Panc1 (cell line): ENCODE results near the gene BRINP2. TPM values are rescaled to one million over a fixed set of nuclear protein-coding genes. Genes with fewer than 3 reads are reported as not detected.

Experiments used
- ATAC-seq: fragments of 200-7000 bp; cut with Tn5 transposase; 2 replicates; pipeline ENCODE4 v1.9.1; 2020; ENCODE audit warnings: mild to moderate bottlenecking, moderate library complexity
- BruUV-seq: library from RNA; stranded (reverse); fragments of 400-500 nt; replicated peaks from 2 replicates; lab custom pipeline; 2021; lab: Mats Ljungman, UMichigan
- CTCF ChIA-PET: fragments of 300-600 bp; sonication (Branson Sonifier 250); formaldehyde crosslinking; loops from one replicate; lab custom pipeline; 2022; ENCODE audit warnings: antibody characterized with exemption; lab: Charles Lee
- POLR2A ChIA-PET: fragments of 300-600 bp; sonication (Branson Sonifier 250); formaldehyde crosslinking; loops from one replicate; lab custom pipeline; 2022; ENCODE audit warnings: antibody characterized with exemption; lab: Charles Lee
- DNase-seq: peaks from one replicate; pipeline ENCODE4 v3.0.0-alpha.2; 2010; ENCODE audit warnings: low read depth, low spot score
- H3K27ac ChIP-seq: 2 replicates; pipeline ENCODE4 v1.5.1; 2011; ENCODE audit warnings: mild to moderate bottlenecking, low read length, inconsistent platforms
- H3K27me3 ChIP-seq: fragments of 200-500 bp; sonication (Bioruptor generic); 2 replicates; pipeline ENCODE4 v1.6.0; 2014; ENCODE audit warnings: low read length, inconsistent platforms; ENCODE audit not compliant: control insufficient read depth, insufficient read depth
- H3K36me3 ChIP-seq: fragments of 200-500 bp; sonication (Bioruptor generic); 2 replicates; pipeline ENCODE4 v1.5.1; 2014; ENCODE audit warnings: inconsistent platforms, mild to moderate bottlenecking, low read length, moderate library complexity; ENCODE audit not compliant: control insufficient read depth, insufficient read depth
- H3K4me1 ChIP-seq: 2 replicates; pipeline ENCODE4 v1.5.1; 2011; ENCODE audit warnings: inconsistent platforms, mild to moderate bottlenecking, low read length, moderate library complexity; ENCODE audit not compliant: control insufficient read depth, insufficient read depth
- H3K4me3 ChIP-seq, 2 experiments: 2 replicates each; pipeline ENCODE4 v1.5.1; 2011 to 2012; ENCODE audit warnings: low read depth in 2 of 2, low read length in 2 of 2, mild to moderate bottlenecking in 2 of 2, inconsistent platforms in 1 of 2, moderate library complexity in 1 of 2
- H3K9me3 ChIP-seq: fragments of 200-500 bp; sonication (Bioruptor generic); 2 replicates; pipeline ENCODE4 v1.5.1; 2014; ENCODE audit warnings: low read depth, mild to moderate bottlenecking, inconsistent platforms, low read length, moderate library complexity; ENCODE audit not compliant: control insufficient read depth, insufficient read depth
- POLR2AphosphoS5 ChIP-seq: IDR thresholded peaks from 2 replicates; pipeline ENCODE4 v1.6.1; 2012; ENCODE audit warnings: mild to moderate bottlenecking, low read depth, low read length, moderate library complexity
- REST ChIP-seq, 2 experiments: IDR thresholded peaks; 2 replicates each; pipeline ENCODE4 v1.6.1; 2011 to 2012; ENCODE audit warnings: low read depth in 2 of 2, control low read depth in 1 of 2, low read length in 1 of 2, mild to moderate bottlenecking in 1 of 2, moderate library complexity in 1 of 2; ENCODE audit not compliant: insufficient read depth in 1 of 2
- SIN3A ChIP-seq: IDR thresholded peaks from 2 replicates; pipeline ENCODE4 v1.6.1; 2012; ENCODE audit warnings: low read depth, mild to moderate bottlenecking, low read length, moderate library complexity, borderline replicate concordance; ENCODE audit not compliant: insufficient read depth
- TCF7L2 ChIP-seq: IDR thresholded peaks from 2 replicates; pipeline ENCODE4 v1.6.1; 2011; ENCODE audit warnings: mild to moderate bottlenecking, low read depth, low read length, inconsistent platforms
- in situ Hi-C: cut with HindIII; loops from 2 replicates; pipeline ENCODE4 v1.10.0; 2016; ENCODE audit warnings: low sequenced_read_pairs, low pct_unique_long_range_greater_than_20kb
- intact Hi-C: fragments of 100-400 bp; cut with micrococcal nuclease; formaldehyde crosslinking; loops from one replicate; pipeline ENCODE4 v1.10.0; 2022; ENCODE audit not compliant: unreplicated experiment
- total RNA-seq: library from RNA; stranded (reverse); gene quantifications from one replicate; pipeline ENCODE4 v1.2.1, GENCODE V29; 2021; ENCODE audit not compliant: unreplicated experiment
- TF ChIP-seq, protein P1 (sequence below): fragments of 450-650 bp; IDR thresholded peaks from 2 replicates; pipeline ENCODE4 v1.5.1; 2017; ENCODE audit warnings: mild to moderate bottlenecking

The BRINP2 gene
- total RNA-seq, 1 experiment from 2014 or later, result not detected

DNA sequence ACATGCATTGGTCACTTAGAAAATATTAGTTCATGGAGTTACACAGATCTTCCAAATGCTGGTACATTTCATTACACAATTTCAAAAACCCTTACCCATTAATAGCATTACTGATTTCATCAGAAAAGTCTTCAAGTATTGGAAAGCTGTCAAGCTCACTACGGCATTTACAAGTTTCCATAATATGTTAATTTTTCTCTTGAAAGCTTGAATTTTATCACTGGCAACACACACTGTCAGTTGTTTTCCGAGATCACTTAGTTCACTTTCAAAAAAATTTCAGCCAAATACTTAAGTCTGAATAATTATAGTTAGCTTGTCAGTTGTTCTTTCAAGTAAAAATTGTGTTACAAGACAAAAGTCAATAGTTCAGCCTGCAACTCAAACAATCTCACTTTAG lies 24.3 kb upstream of the BRINP2 start:
- no peak overlapping the region for H3K27ac ChIP-seq
- BruUV-seq, result no TSS peak
- intact Hi-C loops, result no loop called here

DNA sequence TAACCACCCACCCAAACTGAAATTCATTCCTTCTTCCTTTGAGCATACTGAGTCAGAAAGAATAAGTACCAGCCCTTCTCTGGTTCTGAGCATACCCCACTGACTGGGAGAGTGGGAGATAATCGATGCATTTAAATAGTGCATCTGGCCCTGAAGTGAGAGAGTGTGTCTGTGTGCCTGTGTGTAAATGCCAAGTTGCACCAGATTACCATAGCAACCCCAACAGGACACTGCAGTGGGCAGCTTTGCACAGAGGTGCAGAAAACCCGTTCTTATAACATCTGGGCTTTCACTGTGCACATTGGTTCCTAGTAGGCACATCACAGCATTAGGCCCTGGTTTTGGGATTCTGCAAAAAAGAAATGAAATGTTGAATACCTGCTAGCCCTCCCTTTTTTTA lies 8.5 kb upstream of the BRINP2 start:
- no TSS peak for BruUV-seq
- Histone ChIP-seq H3K9me3 (no peaks in the 10 kb centered on the region), H3K36me3 (no peaks in the 10 kb centered on the region), H3K27me3 (peaks cover 27% of the 10 kb centered on the region), H3K4me3 (no peak overlapping the region), H3K27ac (no peak overlapping the region), H3K4me1 (no peaks in the 10 kb centered on the region)
- ChIA-PET CTCF (no interaction called here), POLR2A (no interaction called here)
- ATAC-seq (no peak), DNase-seq (no peak)
- in situ Hi-C loops, result no loop called here
- intact Hi-C loops, result no loop called here
- TF ChIP-seq, protein P1, sequence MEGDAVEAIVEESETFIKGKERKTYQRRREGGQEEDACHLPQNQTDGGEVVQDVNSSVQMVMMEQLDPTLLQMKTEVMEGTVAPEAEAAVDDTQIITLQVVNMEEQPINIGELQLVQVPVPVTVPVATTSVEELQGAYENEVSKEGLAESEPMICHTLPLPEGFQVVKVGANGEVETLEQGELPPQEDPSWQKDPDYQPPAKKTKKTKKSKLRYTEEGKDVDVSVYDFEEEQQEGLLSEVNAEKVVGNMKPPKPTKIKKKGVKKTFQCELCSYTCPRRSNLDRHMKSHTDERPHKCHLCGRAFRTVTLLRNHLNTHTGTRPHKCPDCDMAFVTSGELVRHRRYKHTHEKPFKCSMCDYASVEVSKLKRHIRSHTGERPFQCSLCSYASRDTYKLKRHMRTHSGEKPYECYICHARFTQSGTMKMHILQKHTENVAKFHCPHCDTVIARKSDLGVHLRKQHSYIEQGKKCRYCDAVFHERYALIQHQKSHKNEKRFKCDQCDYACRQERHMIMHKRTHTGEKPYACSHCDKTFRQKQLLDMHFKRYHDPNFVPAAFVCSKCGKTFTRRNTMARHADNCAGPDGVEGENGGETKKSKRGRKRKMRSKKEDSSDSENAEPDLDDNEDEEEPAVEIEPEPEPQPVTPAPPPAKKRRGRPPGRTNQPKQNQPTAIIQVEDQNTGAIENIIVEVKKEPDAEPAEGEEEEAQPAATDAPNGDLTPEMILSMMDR, result no peak
- TF ChIP-seq SIN3A (no peak), REST (IDR thresholded peaks at IDR 0.05; ENCODE audit: insufficient read depth in 1 of 2, low read depth in 2 of 2, low read length in 1 of 2) (no peak), TCF7L2 (no peak), POLR2AphosphoS5 (no peak)

More for the DNA sequence above, 24.3 kb upstream of the BRINP2 start:
- DNase-seq (no peak), ATAC-seq (no peak)
- Histone ChIP-seq H3K9me3 (no peaks in the 10 kb centered on the region), H3K4me1 (no peaks in the 10 kb centered on the region), H3K36me3 (no peaks in the 10 kb centered on the region), H3K27me3 (no peaks in the 10 kb centered on the region), H3K4me3 (no peak overlapping the region)
- CTCF ChIA-PET, result no interaction called here
- in situ Hi-C loops, result no loop called here
- TF ChIP-seq TCF7L2, result no peak
- TF ChIP-seq SIN3A, result no peak
- TF ChIP-seq POLR2AphosphoS5, result no peak
- TF ChIP-seq, protein P1, result no peak
- POLR2A ChIA-PET, result no interaction called here
